ENCODE measurements around the gene PRM2. TPM values are rescaled to one million over a fixed set of nuclear protein-coding genes. Genes with fewer than 3 reads are reported as not detected.

The PRM2 gene
- total and polyA plus RNA-seq, 2 experiments from 2014 or later, result not detected

DNA sequence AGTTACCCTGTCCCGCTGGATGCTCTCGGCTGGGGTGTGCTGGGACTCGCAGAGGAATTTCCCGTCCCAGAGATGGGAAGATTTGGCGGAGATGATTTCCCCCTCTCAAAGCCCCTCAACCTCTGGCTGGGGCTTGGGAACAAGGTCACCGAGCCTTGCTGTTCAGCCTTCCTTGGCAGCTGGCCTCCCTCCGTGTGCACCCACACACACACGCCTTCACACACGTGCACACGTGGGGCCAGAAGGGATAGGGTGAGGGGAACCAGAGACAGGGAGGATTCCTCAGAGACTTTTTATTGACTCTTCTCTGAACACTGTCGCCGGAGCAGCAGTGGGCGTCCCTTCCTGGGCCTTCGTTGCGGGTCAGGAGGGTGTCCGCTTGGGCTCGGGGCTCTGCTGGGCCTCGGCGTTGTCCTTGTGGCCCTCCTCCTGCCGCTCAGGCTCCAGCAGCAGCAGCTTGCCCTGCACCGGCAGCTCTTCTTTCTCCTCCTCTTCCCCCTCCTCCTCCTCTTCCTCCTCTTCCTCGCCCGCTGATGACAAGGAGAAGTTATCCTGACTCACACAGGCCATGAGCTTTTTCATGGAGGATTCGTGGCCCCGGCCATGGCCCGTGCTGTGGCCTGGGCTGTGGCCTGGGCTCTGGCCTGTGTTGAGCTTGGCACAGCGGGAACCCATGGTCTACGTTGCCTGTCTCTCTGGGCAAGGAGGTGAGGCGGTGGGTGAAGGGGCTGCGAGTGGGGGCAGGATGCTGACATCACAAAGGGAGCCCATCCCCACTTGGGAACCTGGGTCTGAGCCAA lies 3.2 kb downstream of the PRM2 start, which contains the start of gene PRM3:
Gene PRM3, minus strand, starts transcription at position 709 of the 800 bp plus-strand sequence. Its CDS starts 34 bp downstream, at position 675.
- Histone ChIP-seq H3K9me3 (ENCODE audit: low read depth) (no peaks in the 10 kb centered on the region), H3K4me3 (no peak within 1 kb of the TSS), H3K36me3 (ENCODE audit: low read depth) (no peaks in the 10 kb centered on the region), H3K27ac (no peak within 1 kb of the TSS), H3F3A (ENCODE audit: insufficient read depth) (no peaks in the 10 kb centered on the region), H3K27me3 (replicated peaks; ENCODE audit: insufficient read depth) (no peaks in the 10 kb centered on the region), H2AFZ (no peak within 1 kb of the TSS), H3K9me2 (ENCODE audit: insufficient read depth) (no peaks in the 10 kb centered on the region), H3K79me2 (ENCODE audit: insufficient read depth) (no peaks in the 10 kb centered on the region), H4K20me1 (ENCODE audit: insufficient read depth) (no peaks in the 10 kb centered on the region), H3K4me2 (ENCODE audit: unreplicated experiment) (no peak within 1 kb of the TSS), H3K9ac (no peak within 1 kb of the TSS), H3K4me1 (ENCODE audit: insufficient read depth) (no peaks in the 10 kb centered on the region)
- TF ChIP-seq EZH2phosphoT487 (IDR thresholded peaks at IDR 0.05; ENCODE audit: insufficient read depth, low read depth), result no peak
- 80 to 85% methylated on average over 29 of the region's 30 CpGs for WGBS, 2 experiments (ENCODE audit: low coverage in 1 of 2, low lambda C conversion rate in 2 of 2, missing lambda C conversion rate in 2 of 2)
- in situ Hi-C loops (cut with MboI), result no loop called here
- no peak for DNase-seq

DNA sequence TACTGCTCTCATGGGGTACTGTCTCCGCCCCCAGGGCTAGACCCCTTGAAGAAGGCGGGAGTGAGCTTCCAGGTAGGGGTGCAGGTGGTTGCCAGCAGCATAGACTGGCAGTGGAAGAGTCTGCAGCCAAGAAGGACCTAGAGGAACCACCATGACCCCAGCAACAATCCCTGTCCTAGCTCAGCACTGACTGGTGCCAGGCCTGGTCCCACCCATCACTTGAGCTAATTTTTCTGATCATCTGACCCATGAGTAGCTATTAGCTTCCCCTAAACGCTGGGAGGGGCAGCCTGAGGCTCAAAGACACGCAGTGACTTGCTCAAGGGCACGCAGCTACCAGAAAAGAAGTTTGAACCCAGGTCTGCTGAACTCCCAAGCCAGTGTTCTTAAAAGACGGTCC lies 3.8 kb downstream of the PRM2 start:
- WGBS, 2 experiments (ENCODE audit: low coverage in 1 of 2, low lambda C conversion rate in 2 of 2, missing lambda C conversion rate in 2 of 2), result 64 to 72% methylated on average over 6 of the region's 6 CpGs
- Histone ChIP-seq H3K9me2 (ENCODE audit: insufficient read depth) (no peaks in the 10 kb centered on the region), H3K4me3 (no peak overlapping the region), H3K4me1 (ENCODE audit: insufficient read depth) (no peaks in the 10 kb centered on the region), H2AFZ (no peak overlapping the region), H4K20me1 (ENCODE audit: insufficient read depth) (no peaks in the 10 kb centered on the region), H3K36me3 (ENCODE audit: low read depth) (no peaks in the 10 kb centered on the region), H3K27ac (no peak overlapping the region), H3K27me3 (replicated peaks; ENCODE audit: insufficient read depth) (no peaks in the 10 kb centered on the region), H3K9ac (no peak overlapping the region), H3K9me3 (ENCODE audit: low read depth) (no peaks in the 10 kb centered on the region), H3F3A (ENCODE audit: insufficient read depth) (no peaks in the 10 kb centered on the region), H3K4me2 (ENCODE audit: unreplicated experiment) (no peak overlapping the region), H3K79me2 (ENCODE audit: insufficient read depth) (no peaks in the 10 kb centered on the region)
- in situ Hi-C loops (cut with MboI), result no loop called here
- no peak for TF ChIP-seq EZH2phosphoT487 (IDR thresholded peaks at IDR 0.05; ENCODE audit: insufficient read depth, low read depth)
- TF ChIP-seq EZH2 (IDR thresholded peaks at IDR 0.05; ENCODE audit: insufficient read depth, poor library complexity, severe bottlenecking), result no peak
- DNase-seq, result no peak

DNA sequence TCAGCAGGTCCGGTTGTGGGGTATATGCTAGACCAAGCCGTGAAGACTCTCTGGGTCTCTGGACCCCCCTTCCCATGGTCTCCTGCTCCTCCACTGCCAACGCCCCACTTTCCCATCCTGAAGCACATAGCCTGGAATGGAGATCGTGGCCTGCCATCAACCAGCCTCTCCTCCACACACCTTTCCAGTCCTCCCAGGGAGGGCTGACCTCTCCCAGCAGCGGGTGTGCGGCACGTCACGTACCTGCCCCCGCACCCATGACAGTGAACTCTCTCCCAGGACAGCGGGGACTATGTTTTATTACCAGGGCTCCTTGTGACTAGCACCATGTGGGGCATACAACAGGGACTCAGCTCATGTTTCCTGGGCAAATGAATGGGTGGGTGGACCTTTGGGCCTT lies 4.7 kb downstream of the PRM2 start:
- Histone ChIP-seq H3K9me2 (ENCODE audit: insufficient read depth) (no peaks in the 10 kb centered on the region), H3K4me3 (no peak overlapping the region), H3F3A (ENCODE audit: insufficient read depth) (no peaks in the 10 kb centered on the region), H3K4me1 (ENCODE audit: insufficient read depth) (no peaks in the 10 kb centered on the region), H3K36me3 (ENCODE audit: low read depth) (no peaks in the 10 kb centered on the region), H3K27ac (no peak overlapping the region), H3K79me2 (ENCODE audit: insufficient read depth) (no peaks in the 10 kb centered on the region), H3K4me2 (ENCODE audit: unreplicated experiment) (no peak overlapping the region), H2AFZ (no peak overlapping the region), H3K9ac (no peak overlapping the region), H4K20me1 (ENCODE audit: insufficient read depth) (no peaks in the 10 kb centered on the region), H3K9me3 (ENCODE audit: low read depth) (no peaks in the 10 kb centered on the region), H3K27me3 (replicated peaks; ENCODE audit: insufficient read depth) (no peaks in the 10 kb centered on the region)
- in situ Hi-C loops (cut with MboI), result no loop called here
- no peak for DNase-seq
- 91 to 95% methylated on average over 10 of the region's 10 CpGs for whole genome bisulfite sequencing, 2 experiments (ENCODE audit: low coverage in 1 of 2, low lambda C conversion rate in 2 of 2, missing lambda C conversion rate in 2 of 2)
- TF ChIP-seq EZH2 (IDR thresholded peaks at IDR 0.05; ENCODE audit: insufficient read depth, poor library complexity, severe bottlenecking) (no peak), EZH2phosphoT487 (IDR thresholded peaks at IDR 0.05; ENCODE audit: insufficient read depth, low read depth) (no peak)

- Histone ChIP-seq H3F3A (ENCODE audit: insufficient read depth) (no peaks in the 10 kb centered on the region), H4K20me1 (ENCODE audit: insufficient read depth) (no peaks in the 10 kb centered on the region), H2AFZ (no peak overlapping the region), H3K9me2 (ENCODE audit: insufficient read depth) (no peaks in the 10 kb centered on the region), H3K4me2 (ENCODE audit: unreplicated experiment) (no peak overlapping the region), H3K9ac (no peak overlapping the region), H3K27ac (no peak overlapping the region), H3K79me2 (ENCODE audit: insufficient read depth) (no peaks in the 10 kb centered on the region), H3K4me3 (no peak overlapping the region), H3K9me3 (ENCODE audit: low read depth) (no peaks in the 10 kb centered on the region), H3K36me3 (ENCODE audit: low read depth) (no peaks in the 10 kb centered on the region), H3K4me1 (ENCODE audit: insufficient read depth) (no peaks in the 10 kb centered on the region), H3K27me3 (replicated peaks; ENCODE audit: insufficient read depth) (no peaks in the 10 kb centered on the region)
- no peak for TF ChIP-seq EZH2 (IDR thresholded peaks at IDR 0.05; ENCODE audit: insufficient read depth, poor library complexity, severe bottlenecking)
- in situ Hi-C loops (cut with MboI), result no loop called here
- 76% methylated on average over 2 of the region's 2 CpGs for WGBS, 2 experiments (ENCODE audit: low coverage in 1 of 2, low lambda C conversion rate in 2 of 2, missing lambda C conversion rate in 2 of 2)
- no peak for DNase-seq
These were observed 5.6 kb downstream of the PRM2 start for GRCh38 chr16:11270602-11271162.

All from GM23248 (cell line).